ENCODE data around the gene SASH1. TPM values are rescaled to one million over a fixed set of nuclear protein-coding genes. Genes with fewer than 3 reads are reported as not detected.

SASH1 gene
- total and polyA plus RNA-seq, 2 of the 8 experiments (the other 6 are each of a cell fraction or from before 2014, with no cell fraction given): 6.0 to 20.2 TPM

GRCh38 chr6:148374040-148374774 is 31.6 kb downstream of the SASH1 start:
- Histone ChIP-seq H3K23me2 (ENCODE audit: low read depth, low read length) (no peaks in the 10 kb centered on the region), H2AK5ac (ENCODE audit: low read depth, low read length) (no peak overlapping the region), H3K18ac (ENCODE audit: extremely low read depth, low read length) (no peak overlapping the region; the same call in 1 of the 2 replicates), H3K27me3 (replicated peaks in 1 of 4; ENCODE audit: control insufficient read depth in 3 of 4, extremely low read depth in 1 of 4, insufficient read depth in 3 of 4, low read length in 3 of 4) (no peaks in the 10 kb centered on the region), H2BK20ac (ENCODE audit: low read length) (no peak overlapping the region), H2AFZ (ENCODE audit: low read length) (no peak overlapping the region), H4K20me1 (replicated peaks in 1 of 2; ENCODE audit: control insufficient read depth in 1 of 2, insufficient read depth in 2 of 2, low read length in 2 of 2) (peaks cover 0 to 4% of the 10 kb centered on the region in 2 experiments), H2BK5ac (ENCODE audit: low read depth, low read length) (no peak overlapping the region), H3K79me2 (ENCODE audit: control insufficient read depth in 1 of 2, insufficient read depth in 2 of 2, low read length in 2 of 2) (peaks cover 0 to 62% of the 10 kb centered on the region in 2 experiments; a peak in 2 of 4 replicates), H3K4me3 (ENCODE audit: extremely low read depth in 1 of 4, insufficient read depth in 2 of 4, low read depth in 3 of 4, low read length in 4 of 4) (no peak overlapping the region), H2BK15ac (ENCODE audit: low read length) (no peak overlapping the region), H3K4me1 (replicated peaks in 1 of 4; ENCODE audit: control insufficient read depth in 3 of 4, insufficient read depth in 4 of 4, low read length in 3 of 4) (peaks cover 0 to 3% (median 0%) of the 10 kb centered on the region in 4 experiments; a peak in 2 of 7 replicates), H4K8ac (ENCODE audit: extremely low read depth, insufficient read depth, low read length) (no peak overlapping the region), H3K9me3 (ENCODE audit: insufficient read depth in 2 of 2, low read depth in 1 of 2, low read length in 1 of 2) (no peaks in the 10 kb centered on the region), H3K79me1 (ENCODE audit: low read depth, low read length) (peaks cover 6% of the 10 kb centered on the region), H3K9ac (replicated peaks in 1 of 4; ENCODE audit: extremely low read depth in 1 of 4, low read depth in 3 of 4, low read length in 3 of 4) (no peak overlapping the region), H4K91ac (replicated peaks; ENCODE audit: insufficient read length, low read length) (no peak overlapping the region), H2BK120ac (replicated peaks; ENCODE audit: low read depth, low read length) (no peak overlapping the region), H3K36me3 (ENCODE audit: control insufficient read depth in 2 of 4, insufficient read depth in 4 of 4, low read length in 3 of 4) (no peaks in the 10 kb centered on the region), H3K4ac (replicated peaks; ENCODE audit: insufficient read length, low read depth, low read length) (no peak overlapping the region), H4K5ac (ENCODE audit: insufficient read length, low read depth, low read length) (no peak overlapping the region), H3K23ac (ENCODE audit: insufficient read length) (no peak overlapping the region), H3K4me2 (ENCODE audit: insufficient read depth in 1 of 2, low read depth in 2 of 2, low read length in 2 of 2) (no peak overlapping the region), H2BK12ac (ENCODE audit: low read depth, low read length) (no peak overlapping the region), H3K56ac (replicated peaks; ENCODE audit: insufficient read length, low read depth, low read length) (no peak overlapping the region), H3K14ac (ENCODE audit: insufficient read length) (no peak overlapping the region), H3K27ac (ENCODE audit: low read depth, low read length) (no peak overlapping the region)
- FAIRE-seq: no peak
- CTCF ChIA-PET (ENCODE audit: partially characterized antibody): interaction anchor here (0.6 to 1.4 kb wide), 4 partner anchors 8 to 101 kb away, joined by 3 to 4 read pairs (median 4); no protein-coding TSS in a partner anchor
- no peak for DNase-seq (ENCODE audit: low read depth in 1 of 2, low spot score in 2 of 2)
- POLR2A ChIA-PET (ENCODE audit: partially characterized antibody): interaction anchor here (1.7 kb wide), 1 partner anchor 24 kb away, joined by 3 read pairs; no protein-coding TSS in a partner anchor
- TF ChIP-seq SUZ12 (IDR thresholded peaks at IDR 0.05; ENCODE audit: low read length) (no peak), SIX5 (IDR thresholded peaks at IDR 0.05; ENCODE audit: low read depth, low read length) (no peak), SRF (IDR thresholded peaks at IDR 0.05; ENCODE audit: low read depth, low read length) (peak; percentile 61; the same call in 1 of the 2 replicates), SIN3A (conservative IDR thresholded peaks at IDR 0.05 in 1 of 2, IDR thresholded peaks at IDR 0.05 in 1 of 2; ENCODE audit: low read depth in 1 of 2, low read length in 2 of 2) (no peak), NANOG (IDR thresholded peaks at IDR 0.05; ENCODE audit: insufficient read depth, low read depth, low read length, poor library complexity, severe bottlenecking) (no peak), EZH2 (IDR thresholded peaks at IDR 0.05; ENCODE audit: low read depth, low read length, severe bottlenecking) (no peak), BCL11A (IDR thresholded peaks at IDR 0.05; ENCODE audit: low read depth in 2 of 2, low read length in 2 of 2) (no peak)
- 79% methylated on average over 5 of the region's 5 CpGs; no CpG with 5 or more reads in 1 of the 2 experiments for WGBS, 2 experiments (ENCODE audit: extremely low coverage in 1 of 2, insufficient coverage in 1 of 2, insufficient read length in 1 of 2, insufficient replicate concordance in 2 of 2, low coverage in 1 of 2, low lambda C conversion rate in 2 of 2, missing lambda C conversion rate in 1 of 2)

Measured in H1 (cell line).